ENCODE measurements around the gene MED13.
"Not testable (repeated sequence)": the region's sequence is repeated elsewhere in the genome, so short reads cannot be mapped to it uniquely, and the experiment has no call there.

MED13 gene

GRCh38 chr17:62076864-62077788 lies 12.0 kb upstream of the MED13 start:
- DNase-seq, result no peak
- Histone ChIP-seq H3K4me3 (ENCODE audit: control insufficient read depth in 1 of 7, extremely low read depth in 1 of 7, insufficient read depth in 4 of 7, low read depth in 2 of 7, low read length in 6 of 7) (no peak overlapping the region), H3K9me3 (ENCODE audit: control extremely low read depth in 1 of 5, control insufficient read depth in 4 of 5, insufficient read depth in 2 of 5, low read depth in 1 of 5, low read length in 4 of 5) (no peaks in the 10 kb centered on the region), H3K27me3 (replicated peaks in 2 of 5; ENCODE audit: control insufficient read depth in 4 of 5, insufficient read depth in 5 of 5, low read length in 4 of 5) (peaks cover 0 to 2% (median 0%) of the 10 kb centered on the region in 5 experiments), H3K36me3 (ENCODE audit: control insufficient read depth in 4 of 4, insufficient read depth in 4 of 4, low read length in 3 of 4) (no peaks in the 10 kb centered on the region), H3K27ac (ENCODE audit: insufficient read depth in 1 of 2, low read depth in 1 of 2, low read length in 2 of 2, poor library complexity in 1 of 2, severe bottlenecking in 2 of 2) (no peak overlapping the region), H3K4me1 (ENCODE audit: control extremely low read depth in 1 of 4, control insufficient read depth in 4 of 4, insufficient read depth in 4 of 4, low read length in 3 of 4) (no peaks in the 10 kb centered on the region)
- ChIA-PET POLR2A (no interaction called here), CTCF (interaction anchor here (0.6 to 1.8 kb wide), 3 partner anchors 15 to 32 kb away, joined by 3 to 7 read pairs (median 3); no protein-coding TSS in a partner anchor)
- WGBS (ENCODE audit: insufficient coverage), result 97% methylated on average over 9 of the region's 13 CpGs

GRCh38 chr17:62075308-62075815 lies 10.3 kb upstream of the MED13 start:
- Histone ChIP-seq H3K4me3 (ENCODE audit: control insufficient read depth in 1 of 7, extremely low read depth in 1 of 7, insufficient read depth in 4 of 7, low read depth in 2 of 7, low read length in 6 of 7) (no peak overlapping the region), H3K4me1 (ENCODE audit: control extremely low read depth in 1 of 4, control insufficient read depth in 4 of 4, insufficient read depth in 4 of 4, low read length in 3 of 4) (no peaks in the 10 kb centered on the region), H3K27me3 (replicated peaks in 2 of 5; ENCODE audit: control insufficient read depth in 4 of 5, insufficient read depth in 5 of 5, low read length in 4 of 5) (peaks cover 0 to 2% (median 0%) of the 10 kb centered on the region in 5 experiments), H3K36me3 (ENCODE audit: control insufficient read depth in 4 of 4, insufficient read depth in 4 of 4, low read length in 3 of 4) (no peaks in the 10 kb centered on the region), H3K9me3 (ENCODE audit: control extremely low read depth in 1 of 5, control insufficient read depth in 4 of 5, insufficient read depth in 2 of 5, low read depth in 1 of 5, low read length in 4 of 5) (no peaks in the 10 kb centered on the region), H3K27ac (ENCODE audit: insufficient read depth in 1 of 2, low read depth in 1 of 2, low read length in 2 of 2, poor library complexity in 1 of 2, severe bottlenecking in 2 of 2) (no peak overlapping the region)
- ChIA-PET POLR2A (no interaction called here), CTCF (interaction anchor here (0.9 to 1.8 kb wide), 3 partner anchors 9 to 34 kb away, joined by 3 to 7 read pairs (median 5); no protein-coding TSS in a partner anchor)
- WGBS (ENCODE audit: insufficient coverage), result 88% methylated on average over 2 of the region's 3 CpGs
- DNase-seq, result no peak

GRCh38 chr17:62073993-62074392 lies 8.9 kb upstream of the MED13 start:
- POLR2A ChIA-PET, result no interaction called here
- H3K36me3 ChIP-seq (ENCODE audit: control insufficient read depth in 4 of 4, insufficient read depth in 4 of 4, low read length in 3 of 4), result no peaks in the 10 kb centered on the region
- H3K9me3 ChIP-seq (ENCODE audit: control extremely low read depth in 1 of 5, control insufficient read depth in 4 of 5, insufficient read depth in 2 of 5, low read depth in 1 of 5, low read length in 4 of 5), result no peaks in the 10 kb centered on the region
- DNase-seq, result no peak
- peaks cover 0 to 2% (median 0%) of the 10 kb centered on the region in 5 experiments for H3K27me3 ChIP-seq (replicated peaks in 2 of 5; ENCODE audit: control insufficient read depth in 4 of 5, insufficient read depth in 5 of 5, low read length in 4 of 5)
- WGBS (ENCODE audit: insufficient coverage), result 100% methylated on average over 1 of the region's 2 CpGs
- CTCF ChIA-PET, result no interaction called here
- no peak overlapping the region for H3K27ac ChIP-seq (ENCODE audit: insufficient read depth in 1 of 2, low read depth in 1 of 2, low read length in 2 of 2, poor library complexity in 1 of 2, severe bottlenecking in 2 of 2)
- no peak overlapping the region for H3K4me3 ChIP-seq (ENCODE audit: control insufficient read depth in 1 of 7, extremely low read depth in 1 of 7, insufficient read depth in 4 of 7, low read depth in 2 of 7, low read length in 6 of 7)
- H3K4me1 ChIP-seq (ENCODE audit: control extremely low read depth in 1 of 4, control insufficient read depth in 4 of 4, insufficient read depth in 4 of 4, low read length in 3 of 4), result no peaks in the 10 kb centered on the region

GRCh38 chr17:62072855-62073254 lies 7.8 kb upstream of the MED13 start:
- H3K27me3 ChIP-seq (replicated peaks in 2 of 5; ENCODE audit: control insufficient read depth in 4 of 5, insufficient read depth in 5 of 5, low read length in 4 of 5); H3K4me1 ChIP-seq (ENCODE audit: control extremely low read depth in 1 of 4, control insufficient read depth in 4 of 4, insufficient read depth in 4 of 4, low read length in 3 of 4); DNase-seq; H3K9me3 ChIP-seq (ENCODE audit: control extremely low read depth in 1 of 5, control insufficient read depth in 4 of 5, insufficient read depth in 2 of 5, low read depth in 1 of 5, low read length in 4 of 5); CTCF ChIA-PET; H3K36me3 ChIP-seq (ENCODE audit: control insufficient read depth in 4 of 4, insufficient read depth in 4 of 4, low read length in 3 of 4); H3K27ac ChIP-seq (ENCODE audit: insufficient read depth in 1 of 2, low read depth in 1 of 2, low read length in 2 of 2, poor library complexity in 1 of 2, severe bottlenecking in 2 of 2); POLR2A ChIA-PET; H3K4me3 ChIP-seq (ENCODE audit: control insufficient read depth in 1 of 7, extremely low read depth in 1 of 7, insufficient read depth in 4 of 7, low read depth in 2 of 7, low read length in 6 of 7): not testable (repeated sequence)
- 95% methylated on average over 11 of the region's 21 CpGs for WGBS (ENCODE audit: insufficient coverage)

GRCh38 chr17:62070900-62071299 lies 5.8 kb upstream of the MED13 start:
- H3K9me3 ChIP-seq (ENCODE audit: control extremely low read depth in 1 of 5, control insufficient read depth in 4 of 5, insufficient read depth in 2 of 5, low read depth in 1 of 5, low read length in 4 of 5), result no peaks in the 10 kb centered on the region
- 86% methylated on average over 1 of the region's 2 CpGs for WGBS (ENCODE audit: insufficient coverage)
- no peaks in the 10 kb centered on the region for H3K36me3 ChIP-seq (ENCODE audit: control insufficient read depth in 4 of 4, insufficient read depth in 4 of 4, low read length in 3 of 4)
- no peaks in the 10 kb centered on the region for H3K27me3 ChIP-seq (replicated peaks in 2 of 5; ENCODE audit: control insufficient read depth in 4 of 5, insufficient read depth in 5 of 5, low read length in 4 of 5)
- POLR2A ChIA-PET, result interaction anchor here (0.6 kb wide), 1 partner anchor 111 kb away, joined by 5 read pairs; no protein-coding TSS in a partner anchor
- H3K4me1 ChIP-seq (ENCODE audit: control extremely low read depth in 1 of 4, control insufficient read depth in 4 of 4, insufficient read depth in 4 of 4, low read length in 3 of 4), result no peaks in the 10 kb centered on the region
- CTCF ChIA-PET, result no interaction called here
- no peak overlapping the region for H3K4me3 ChIP-seq (ENCODE audit: control insufficient read depth in 1 of 7, extremely low read depth in 1 of 7, insufficient read depth in 4 of 7, low read depth in 2 of 7, low read length in 6 of 7)
- DNase-seq, result no peak
- H3K27ac ChIP-seq (ENCODE audit: insufficient read depth in 1 of 2, low read depth in 1 of 2, low read length in 2 of 2, poor library complexity in 1 of 2, severe bottlenecking in 2 of 2), result no peak overlapping the region

- H3K4me1 ChIP-seq (ENCODE audit: control extremely low read depth in 1 of 4, control insufficient read depth in 4 of 4, insufficient read depth in 4 of 4, low read length in 3 of 4), result peaks cover 7 to 17% (median 15%) of the 10 kb centered on the region in 4 experiments
- H3K4me3 ChIP-seq (ENCODE audit: control insufficient read depth in 1 of 7, extremely low read depth in 1 of 7, insufficient read depth in 4 of 7, low read depth in 2 of 7, low read length in 6 of 7), result no peak overlapping the region
- peaks cover 0 to 6% (median 0%) of the 10 kb centered on the region in 4 experiments for H3K36me3 ChIP-seq (ENCODE audit: control insufficient read depth in 4 of 4, insufficient read depth in 4 of 4, low read length in 3 of 4)
- ChIA-PET POLR2A (no interaction called here), CTCF (no interaction called here)
- no peak overlapping the region for H3K27ac ChIP-seq (ENCODE audit: insufficient read depth in 1 of 2, low read depth in 1 of 2, low read length in 2 of 2, poor library complexity in 1 of 2, severe bottlenecking in 2 of 2)
- 97% methylated on average over 6 of the region's 7 CpGs for WGBS (ENCODE audit: insufficient coverage)
- no peak for DNase-seq
- H3K9me3 ChIP-seq (ENCODE audit: control extremely low read depth in 1 of 5, control insufficient read depth in 4 of 5, insufficient read depth in 2 of 5, low read depth in 1 of 5, low read length in 4 of 5), result no peaks in the 10 kb centered on the region
- no peaks in the 10 kb centered on the region for H3K27me3 ChIP-seq (replicated peaks in 2 of 5; ENCODE audit: control insufficient read depth in 4 of 5, insufficient read depth in 5 of 5, low read length in 4 of 5)
These were observed 2.4 kb upstream of the MED13 start for GRCh38 chr17:62067165-62068145.
